AG09309 (cell line): ENCODE results near the gene DOCK2.

ENCODE experiments used
- DNase-seq: peaks from one replicate; pipeline ENCODE4 v3.0.0-alpha.2; 2010; ENCODE audit warnings: low read depth
- H3K4me3 ChIP-seq: 2 replicates; pipeline ENCODE4 v1.5.1; 2011; ENCODE audit warnings: mild to moderate bottlenecking, low read depth, low read length, moderate library complexity; ENCODE audit not compliant: control insufficient read depth
- CTCF ChIP-seq: IDR thresholded peaks from 2 replicates; pipeline ENCODE4 v1.5.1; 2011; ENCODE audit warnings: mild to moderate bottlenecking, low read depth, low read length, inconsistent platforms; ENCODE audit not compliant: insufficient read depth, control insufficient read depth; ENCODE audit errors: missing control alignments

DOCK2 gene

GRCh38 chr5:170126626-170127025 is 489.6 kb downstream of the DOCK2 start:
- no peak overlapping the region for H3K4me3 ChIP-seq
- no peak for TF ChIP-seq CTCF
- DNase-seq: no peak

GRCh38 chr5:170131235-170131634 is 494.2 kb downstream of the DOCK2 start:
- no peak for DNase-seq
- TF ChIP-seq CTCF: no peak
- no peak overlapping the region for H3K4me3 ChIP-seq

- no peak for TF ChIP-seq CTCF
- peak; percentile 62 for DNase-seq
These were observed 495.3 kb downstream of the DOCK2 start for GRCh38 chr5:170132269-170132975.

More at GRCh38 chr5:170132269-170132975, 495.3 kb downstream of the DOCK2 start:
- H3K4me3 ChIP-seq: no peak overlapping the region
